ENCODE measurements around the gene MRPL38.
A peak's percentile ranks its signal among the peaks of the same experiment; 100 is the strongest.
"Not testable (repeated sequence)": the region's sequence is repeated elsewhere in the genome, so short reads cannot be mapped to it uniquely, and the experiment has no call there.

The MRPL38 gene

DNA sequence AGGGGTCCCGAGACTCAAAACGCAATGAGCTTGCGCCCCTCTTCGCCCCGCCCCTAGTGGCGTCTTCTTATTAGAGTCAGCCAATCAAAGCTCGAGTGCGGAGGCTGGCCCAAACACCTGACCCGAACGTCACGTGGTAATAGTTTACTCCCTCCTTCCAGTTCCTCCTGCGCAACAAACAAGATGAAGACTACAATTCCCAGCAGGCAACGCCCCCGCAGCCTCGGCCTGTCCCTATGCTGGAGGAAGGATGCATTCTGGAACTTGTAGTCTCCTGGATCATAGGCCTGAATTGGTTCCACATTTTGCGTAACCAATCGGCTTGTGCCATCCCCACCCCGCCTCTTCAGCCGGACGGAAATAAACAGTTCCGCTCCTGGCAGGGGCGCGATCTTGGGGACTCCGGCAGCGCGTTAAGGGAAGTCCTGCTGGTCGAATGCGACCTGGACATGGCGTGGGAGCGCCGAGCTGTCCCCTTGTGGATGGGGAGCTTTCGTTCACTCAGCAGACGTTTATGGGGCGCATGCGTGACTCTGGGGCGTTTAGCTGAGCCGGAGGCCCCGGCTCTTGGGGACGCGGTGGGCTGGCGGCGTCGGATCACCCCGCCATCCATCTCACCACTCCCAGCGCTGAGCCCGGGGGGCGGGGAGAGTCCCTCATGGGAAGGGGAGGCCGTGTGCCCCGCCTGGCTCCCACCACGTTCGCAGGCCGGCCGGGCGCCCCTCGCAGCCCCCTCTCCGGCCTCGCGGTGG is 49.2 kb downstream of the MRPL38 start, which contains the start of gene WBP2:
WBP2 (minus strand) TSS at position 26 of the 752 bp plus-strand sequence. CDS start 38 bp downstream, outside the sequence.
- DNase-seq (ENCODE audit: low read depth in 1 of 2, low spot score in 1 of 2) = peak; percentile 91 to 93

DNA sequence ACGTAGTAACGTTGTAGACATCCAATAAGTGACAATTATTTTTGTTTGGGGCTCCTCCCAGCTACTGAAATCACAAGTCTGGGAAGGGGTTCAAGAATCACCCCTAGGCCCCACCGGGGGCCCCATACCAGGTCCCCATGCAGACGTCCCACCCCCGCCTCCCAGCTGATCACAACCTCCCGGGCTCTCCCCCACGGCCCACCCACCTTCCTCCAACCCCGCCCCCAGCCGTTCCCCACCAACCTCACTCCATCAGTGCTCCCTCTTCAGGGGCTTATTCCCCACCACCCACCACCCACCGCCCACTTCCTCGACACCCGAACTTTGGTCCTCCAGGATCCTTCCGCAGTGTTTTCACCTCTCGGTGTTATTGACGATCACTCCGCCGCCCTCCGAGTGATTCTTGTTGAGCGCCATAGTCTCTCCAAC is 49.8 kb downstream of the MRPL38 start:
- DNase-seq (ENCODE audit: low read depth in 1 of 2, low spot score in 1 of 2) = no peak

- DNase-seq (ENCODE audit: low read depth in 1 of 2, low spot score in 1 of 2) = no peak
These were observed 50.5 kb downstream of the MRPL38 start for GRCh38 chr17:75854101-75854748.

GRCh38 chr17:75853433-75853832 is 51.3 kb downstream of the MRPL38 start:
- DNase-seq (ENCODE audit: low read depth in 1 of 2, low spot score in 1 of 2) = no peak

DNA sequence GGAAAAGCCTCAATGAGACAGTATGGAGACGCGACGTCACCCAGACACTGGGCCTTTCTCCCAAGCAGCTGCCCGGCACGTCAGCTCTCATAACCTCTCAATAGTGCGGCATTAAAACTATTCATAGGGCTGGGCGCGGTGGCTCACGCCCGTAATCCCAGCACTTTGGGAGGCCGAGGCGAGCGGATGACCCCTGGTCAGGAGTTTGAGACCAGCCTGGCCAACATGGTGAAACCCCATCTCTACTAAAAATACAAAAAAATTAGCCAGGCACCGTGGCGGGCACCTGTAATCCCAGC is 53.0 kb downstream of the MRPL38 start:
- DNase-seq (ENCODE audit: low read depth in 1 of 2, low spot score in 1 of 2) = not testable (repeated sequence)

DNA sequence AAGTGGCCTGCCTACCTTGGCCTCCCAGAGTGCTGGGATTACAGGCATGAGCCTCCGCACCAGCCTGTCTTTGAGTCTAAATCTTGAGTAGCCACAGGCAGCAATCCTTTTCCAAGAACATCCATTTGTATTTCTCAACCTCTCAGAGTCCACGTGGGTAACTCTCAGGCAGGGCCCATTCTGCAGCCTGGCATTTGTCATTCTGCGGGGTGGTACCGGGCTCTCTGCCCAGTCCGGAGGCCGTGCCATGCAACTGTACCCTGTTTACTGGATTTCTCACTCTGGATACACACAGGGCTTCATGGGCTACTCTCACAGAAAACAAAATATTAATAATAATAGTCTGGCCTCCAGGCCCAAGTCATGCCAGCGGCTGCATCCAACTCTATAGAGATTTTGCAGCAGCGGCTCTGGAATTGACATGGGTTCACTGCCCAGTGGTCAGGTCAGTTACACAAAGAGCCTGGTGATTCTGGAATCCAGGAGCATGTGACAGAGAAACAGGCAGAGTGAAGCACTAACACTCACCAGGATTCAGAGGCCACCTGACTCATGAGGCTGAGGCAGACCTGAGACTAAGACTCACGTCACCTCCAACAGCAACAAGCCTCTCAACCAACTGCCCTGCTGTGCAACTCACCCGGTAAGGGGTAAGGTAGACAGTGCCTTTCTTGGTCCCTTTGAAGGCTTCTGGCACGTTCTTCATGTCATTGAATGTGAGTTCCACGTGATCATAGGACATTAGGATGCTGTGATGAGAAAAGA is 53.6 kb downstream of the MRPL38 start:
- no peak for DNase-seq (ENCODE audit: low read depth in 1 of 2, low spot score in 1 of 2)

GRCh38 chr17:75849724-75850123 is 55.0 kb downstream of the MRPL38 start:
- DNase-seq (ENCODE audit: low read depth in 1 of 2, low spot score in 1 of 2) = no peak

- DNase-seq (ENCODE audit: low read depth in 1 of 2, low spot score in 1 of 2) = no peak
These were observed 55.4 kb downstream of the MRPL38 start for GRCh38 chr17:75849279-75849646.

Data from stimulated activated CD4-positive, alpha-beta T cell treated with anti-CD3 and anti-CD28 coated beads, Interleukin-15, amount 100 ng/mL, for 1 hour (primary cell).